Transverse colon (tissue), 4 donors: ENCODE data around the gene KLHL21. TPM values are rescaled to one million over a fixed set of nuclear protein-coding genes. Genes with fewer than 3 reads are reported as not detected.

Experiments
- DNase-seq: peaks from one replicate; pipeline ENCODE4 v3.0.0-alpha.2; 2019
- H3K27ac ChIP-seq, 4 donors: fragments of 200-600 bp; sonication (generic); 2 replicates each; pipeline ENCODE4 v1.5.1; 2016 to 2018; ENCODE audit warnings: inconsistent platforms in 4 of 4
- H3K27me3 ChIP-seq: fragments of 200-600 bp; sonication (generic); 2 replicates; pipeline ENCODE4 v1.5.1; 2017; ENCODE audit warnings: inconsistent platforms
- H3K36me3 ChIP-seq, 4 donors: fragments of 200-600 bp; sonication (generic); 2 replicates each; pipeline ENCODE4 v1.5.1; 2017 to 2019; ENCODE audit warnings: inconsistent platforms in 4 of 4
- H3K4me1 ChIP-seq, 4 donors: fragments of 200-600 bp; sonication (generic); 2 replicates each; pipeline ENCODE4 v1.5.1; 2017 to 2020; ENCODE audit warnings: inconsistent platforms in 4 of 4
- H3K4me3 ChIP-seq, 4 donors: fragments of 200-600 bp; sonication (generic); 1 replicate in 1 of 4; 2 replicates in 3 of 4; pipeline versions ENCODE4 v1.5.1 to v1.6.1; 2017 to 2019; ENCODE audit warnings: inconsistent platforms in 4 of 4
- H3K9me3 ChIP-seq, 2 donors: fragments of 200-600 bp; sonication (generic); 2 replicates each; pipeline ENCODE4 v1.5.1; 2017 to 2019; ENCODE audit warnings: inconsistent platforms in 2 of 2
- EP300 ChIP-seq: sonication (generic); formaldehyde crosslinking; IDR thresholded peaks from one replicate; pipeline ENCODE4 v1.6.1; 2017; ENCODE audit warnings: antibody characterized with exemption, low read depth
- POLR2A ChIP-seq: fragments of 450-650 bp; IDR thresholded peaks from one replicate; pipeline ENCODE4 v1.6.1; 2016; ENCODE audit warnings: antibody characterized with exemption, mild to moderate bottlenecking, moderate library complexity
- POLR2AphosphoS5 ChIP-seq, 3 donors: sonication (generic); formaldehyde crosslinking; IDR thresholded peaks; one replicate each; pipeline ENCODE4 v1.6.1; 2016; ENCODE audit warnings: antibody characterized with exemption in 3 of 3
- WGBS, 2 donors: methylation state at CpG; one replicate each; pipeline ENCODE4 v1.1.5; 2018; ENCODE audit warnings: low coverage in 1 of 2; 5-methylcytosine and 5-hydroxymethylcytosine counted together
- in situ Hi-C, 4 donors: fragments of 200-750 bp; cut with MboI; loops; one replicate each; pipeline versions ENCODE4 v1.15.0 to v1.15.1; 2017; ENCODE audit warnings: low sequenced_read_pairs in 3 of 4, low pct_ligation_motif_present in 1 of 4, low pct_unique_long_range_greater_than_20kb in 1 of 4
- intact Hi-C: fragments of 100-400 bp; cut with DNase I; formaldehyde crosslinking; loops from one replicate; pipeline ENCODE4 v1.15.1; 2023; ENCODE audit warnings: low total_unique reads
- total RNA-seq, 4 donors: library from RNA; depleted of rRNA; stranded (reverse); fragments of >200 nt; gene quantifications; one replicate each; pipeline ENCODE4 v1.1.0, GENCODE V29; 2016
- TF ChIP-seq, protein P1 (sequence below), 5 experiments: fragments of 200-600 bp in 3 of 5; fragments of 450-650 bp in 2 of 5; sonication (generic) in 3 of 5; IDR thresholded peaks; 1 replicate in 2 of 5; 2 replicates in 3 of 5; pipeline ENCODE4 v1.5.1; 2016 to 2017; ENCODE audit warnings: antibody characterized with exemption in 5 of 5, inconsistent platforms in 3 of 5, mild to moderate bottlenecking in 2 of 5, moderate library complexity in 1 of 5

KLHL21 gene
- total RNA-seq, 4 donors from 2014 or later, result 23.6 to 67.7 (median 36.1) TPM

DNA sequence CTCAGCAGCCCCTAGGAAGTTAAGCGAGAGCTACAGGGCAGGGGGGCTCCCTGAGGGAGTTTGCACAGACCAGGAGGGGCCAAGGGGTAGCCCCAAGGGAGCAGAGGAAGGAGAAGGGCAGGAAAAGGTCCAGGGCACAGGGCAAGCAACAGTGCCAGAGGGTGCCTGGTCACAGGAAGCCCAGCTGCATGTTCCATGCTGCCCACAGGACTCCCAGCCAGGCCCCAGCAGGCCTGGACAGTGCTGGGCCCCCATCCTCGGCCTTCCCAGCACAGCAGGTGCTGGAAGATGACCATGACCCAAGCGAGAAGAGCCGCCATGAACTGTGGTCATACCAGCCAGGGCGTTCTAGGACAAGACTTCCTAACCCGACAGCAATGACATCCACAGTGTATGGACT lies 11.0 kb downstream of the KLHL21 start:
- Histone ChIP-seq H3K4me3 (no peak overlapping the region), H3K36me3 (peaks cover 0 to 42% (median 14%) of the 10 kb centered on the region in 4 donors), H3K27me3 (no peaks in the 10 kb centered on the region), H3K27ac (no peak overlapping the region), H3K9me3 (no peaks in the 10 kb centered on the region), H3K4me1 (peaks cover under 1 to 32% (median 21%) of the 10 kb centered on the region in 4 donors)
- intact Hi-C loops (no loop called here), in situ Hi-C loops (no loop called here)
- no peak for DNase-seq
- TF ChIP-seq POLR2AphosphoS5 (IDR thresholded peaks at IDR 0.05) (no peak), EP300 (no peak), POLR2A (no peak)
- TF ChIP-seq, protein P1, sequence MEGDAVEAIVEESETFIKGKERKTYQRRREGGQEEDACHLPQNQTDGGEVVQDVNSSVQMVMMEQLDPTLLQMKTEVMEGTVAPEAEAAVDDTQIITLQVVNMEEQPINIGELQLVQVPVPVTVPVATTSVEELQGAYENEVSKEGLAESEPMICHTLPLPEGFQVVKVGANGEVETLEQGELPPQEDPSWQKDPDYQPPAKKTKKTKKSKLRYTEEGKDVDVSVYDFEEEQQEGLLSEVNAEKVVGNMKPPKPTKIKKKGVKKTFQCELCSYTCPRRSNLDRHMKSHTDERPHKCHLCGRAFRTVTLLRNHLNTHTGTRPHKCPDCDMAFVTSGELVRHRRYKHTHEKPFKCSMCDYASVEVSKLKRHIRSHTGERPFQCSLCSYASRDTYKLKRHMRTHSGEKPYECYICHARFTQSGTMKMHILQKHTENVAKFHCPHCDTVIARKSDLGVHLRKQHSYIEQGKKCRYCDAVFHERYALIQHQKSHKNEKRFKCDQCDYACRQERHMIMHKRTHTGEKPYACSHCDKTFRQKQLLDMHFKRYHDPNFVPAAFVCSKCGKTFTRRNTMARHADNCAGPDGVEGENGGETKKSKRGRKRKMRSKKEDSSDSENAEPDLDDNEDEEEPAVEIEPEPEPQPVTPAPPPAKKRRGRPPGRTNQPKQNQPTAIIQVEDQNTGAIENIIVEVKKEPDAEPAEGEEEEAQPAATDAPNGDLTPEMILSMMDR (IDR thresholded peaks at IDR 0.05), result no peak
- 92% methylated on average over 6 of the region's 6 CpGs; no CpG with 5 or more reads in 1 of the 2 donors for WGBS, 2 donors

DNA sequence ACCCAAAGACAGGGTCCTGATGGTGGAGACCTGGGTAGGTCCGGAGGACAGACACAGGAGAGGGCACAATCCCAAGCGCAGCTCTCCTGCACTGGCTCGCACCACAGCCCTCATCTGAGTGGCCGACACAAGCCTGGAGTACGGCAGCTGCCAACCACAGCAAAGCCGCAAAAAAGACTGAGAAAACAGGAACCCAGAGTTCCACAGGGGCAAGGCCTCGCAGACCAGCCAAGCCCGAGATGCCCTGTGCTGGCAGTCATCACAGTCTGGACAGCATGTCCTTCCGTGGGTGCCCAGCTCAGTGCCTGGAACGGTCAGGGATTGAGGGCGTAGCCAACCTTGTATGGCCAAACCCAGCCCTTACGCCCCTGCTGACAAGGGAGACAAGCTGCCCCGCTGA lies 11.4 kb downstream of the KLHL21 start:
- no peaks in the 10 kb centered on the region for H3K27me3 ChIP-seq
- TF ChIP-seq, protein P1 (IDR thresholded peaks at IDR 0.05), result no peak
- TF ChIP-seq EP300, result no peak
- TF ChIP-seq POLR2A, result no peak
- H3K36me3 ChIP-seq, result peaks cover 0 to 41% (median 14%) of the 10 kb centered on the region in 4 donors
- DNase-seq, result no peak
- in situ Hi-C loops, result no loop called here
- WGBS, 2 donors, result 73% methylated on average over 13 of the region's 13 CpGs; no CpG with 5 or more reads in 1 of the 2 donors
- intact Hi-C loops, result no loop called here
- peaks cover 0 to 28% (median 16%) of the 10 kb centered on the region in 4 donors for H3K4me1 ChIP-seq
- H3K9me3 ChIP-seq, result no peaks in the 10 kb centered on the region
- no peak overlapping the region for H3K4me3 ChIP-seq
- H3K27ac ChIP-seq, result no peak overlapping the region

DNA sequence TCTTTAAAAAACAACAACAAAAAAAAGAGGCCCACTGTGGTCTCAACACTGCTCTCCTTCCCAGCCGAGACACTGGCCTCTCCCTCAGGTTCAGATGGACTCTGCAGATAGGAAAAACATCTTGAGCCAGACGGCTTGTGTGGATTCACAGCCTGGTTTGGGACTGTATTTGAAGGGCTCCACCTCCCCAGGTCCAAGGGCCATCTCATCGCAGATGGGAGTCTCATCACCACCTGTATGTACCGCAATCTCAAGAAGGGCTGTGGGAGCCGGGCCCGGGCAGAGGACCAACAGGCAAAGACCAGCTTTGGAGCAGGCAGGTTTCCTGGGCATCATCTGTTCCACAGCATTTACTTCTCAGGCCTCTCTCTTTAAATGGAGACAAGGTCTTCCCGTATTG lies 12.6 kb downstream of the KLHL21 start:
- H3K36me3 ChIP-seq, result peaks cover 0 to 33% (median 14%) of the 10 kb centered on the region in 4 donors
- intact Hi-C loops, result no loop called here
- H3K4me1 ChIP-seq, result peaks cover 0 to 17% (median 9%) of the 10 kb centered on the region in 4 donors
- no peaks in the 10 kb centered on the region for H3K9me3 ChIP-seq
- no peak for DNase-seq
- in situ Hi-C loops, result no loop called here
- H3K27me3 ChIP-seq, result no peaks in the 10 kb centered on the region
- TF ChIP-seq, protein P1 (IDR thresholded peaks at IDR 0.05), result no peak
- no peak for TF ChIP-seq EP300
- no peak for TF ChIP-seq POLR2AphosphoS5 (IDR thresholded peaks at IDR 0.05)
- TF ChIP-seq POLR2A, result no peak
- H3K27ac ChIP-seq, result no peak overlapping the region
- no peak overlapping the region for H3K4me3 ChIP-seq
- WGBS, 2 donors, result 84% methylated on average over 7 of the region's 7 CpGs; no CpG with 5 or more reads in 1 of the 2 donors

DNA sequence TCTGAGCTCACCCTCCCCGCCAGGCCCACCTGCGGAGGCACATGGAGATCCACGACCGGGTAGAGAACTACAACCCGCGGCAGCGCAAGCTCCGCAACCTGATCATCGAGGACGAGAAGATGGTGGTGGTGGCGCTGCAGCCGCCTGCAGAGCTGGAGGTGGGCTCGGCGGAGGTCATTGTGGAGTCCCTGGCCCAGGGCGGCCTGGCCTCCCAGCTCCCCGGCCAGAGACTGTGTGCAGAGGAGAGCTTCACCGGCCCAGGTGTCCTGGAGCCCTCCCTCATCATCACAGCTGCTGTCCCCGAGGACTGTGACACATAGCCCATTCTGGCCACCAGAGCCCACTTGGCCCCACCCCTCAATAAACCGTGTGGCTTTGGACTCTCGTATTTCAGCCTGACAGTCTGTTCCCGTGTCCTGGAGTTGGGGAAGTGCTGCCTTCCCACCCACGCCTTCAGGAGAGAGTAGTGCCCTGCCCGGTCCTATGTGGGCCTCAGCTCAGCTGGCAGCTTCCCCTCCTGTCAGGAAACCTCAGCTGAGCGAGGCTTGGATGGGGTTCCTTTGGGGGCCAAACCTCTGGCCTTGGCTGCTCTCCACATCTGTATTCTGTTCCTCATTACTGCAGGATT lies 13.7 kb downstream of the KLHL21 start:
- H3K27me3 ChIP-seq, result no peaks in the 10 kb centered on the region
- DNase-seq, result no peak
- TF ChIP-seq POLR2AphosphoS5 (IDR thresholded peaks at IDR 0.05) (no peak), POLR2A (no peak), EP300 (no peak)
- TF ChIP-seq, protein P1 (IDR thresholded peaks at IDR 0.05), result no peak
- H3K4me1 ChIP-seq, result peaks cover 0 to 14% (median 6%) of the 10 kb centered on the region in 4 donors
- in situ Hi-C loops (no loop called here), intact Hi-C loops (no loop called here)
- peaks cover 0 to 27% (median 13%) of the 10 kb centered on the region in 4 donors for H3K36me3 ChIP-seq
- WGBS, 2 donors, result 40 to 85% methylated on average over 2 to 23 of the region's 24 CpGs
- no peak overlapping the region for H3K27ac ChIP-seq
- no peak overlapping the region for H3K4me3 ChIP-seq
- no peaks in the 10 kb centered on the region for H3K9me3 ChIP-seq
